ENCODE results near the gene ADCK2.

GRCh38 chr7:140673063-140673773 is 473 bp downstream of the ADCK2 start:
- TF ChIP-seq CTCF (IDR thresholded peaks at IDR 0.05) (peak; percentile 36), ZFX (IDR thresholded peaks at IDR 0.05; ENCODE audit: borderline replicate concordance) (peak; percentile 90)

Data from 22Rv1 (cell line).